HG02885 (cell line): ENCODE measurements around the gene PTPRT.
"Not testable (repeated sequence)": the region's sequence is repeated elsewhere in the genome, so short reads cannot be mapped to it uniquely, and the experiment has no call there.

ENCODE experiments used
- ATAC-seq: cut with Tn5 transposase; IDR thresholded peaks from one replicate; pipeline ENCODE4 v1.9.1; 2021; ENCODE audit warnings: mild to moderate bottlenecking; ENCODE audit not compliant: unreplicated experiment, poor library complexity

The PTPRT gene

GRCh38 chr20:42938441-42939205 lies 251.1 kb downstream of the PTPRT start:
- no peak for ATAC-seq

GRCh38 chr20:42936482-42936881 lies 253.2 kb downstream of the PTPRT start:
- ATAC-seq: no peak

GRCh38 chr20:42924215-42924614 lies 265.5 kb downstream of the PTPRT start:
- ATAC-seq: no peak

GRCh38 chr20:42923348-42923918 lies 266.3 kb downstream of the PTPRT start:
- ATAC-seq: no peak

GRCh38 chr20:42920776-42921175 lies 268.9 kb downstream of the PTPRT start:
- no peak for ATAC-seq

- no peak for ATAC-seq
These were observed 270.4 kb downstream of the PTPRT start for GRCh38 chr20:42919316-42919715.

- no peak for ATAC-seq
These were observed 274.6 kb downstream of the PTPRT start for GRCh38 chr20:42915081-42915480.

- ATAC-seq: no peak
These were observed 275.4 kb downstream of the PTPRT start for GRCh38 chr20:42914302-42914701.

- ATAC-seq: not testable (repeated sequence)
These were observed 278.9 kb downstream of the PTPRT start for GRCh38 chr20:42910808-42911207.

GRCh38 chr20:42907730-42908129 lies 282.0 kb downstream of the PTPRT start:
- ATAC-seq: no peak

GRCh38 chr20:42906120-42906519 lies 283.6 kb downstream of the PTPRT start:
- no peak for ATAC-seq

GRCh38 chr20:42902509-42902908 lies 287.2 kb downstream of the PTPRT start:
- no peak for ATAC-seq

GRCh38 chr20:42901689-42902440 lies 287.8 kb downstream of the PTPRT start:
- no peak for ATAC-seq

- not testable (repeated sequence) for ATAC-seq
These were observed 288.9 kb downstream of the PTPRT start for GRCh38 chr20:42900764-42901163.

GRCh38 chr20:42895020-42895419 lies 294.7 kb downstream of the PTPRT start:
- ATAC-seq: no peak

GRCh38 chr20:42894483-42894882 lies 295.2 kb downstream of the PTPRT start:
- ATAC-seq: no peak

- ATAC-seq: no peak
These were observed 300.2 kb downstream of the PTPRT start for GRCh38 chr20:42889517-42889916.

- ATAC-seq: no peak
These were observed 302.4 kb downstream of the PTPRT start for GRCh38 chr20:42887281-42887680.

GRCh38 chr20:42886801-42887200 lies 302.9 kb downstream of the PTPRT start:
- no peak for ATAC-seq

GRCh38 chr20:42886046-42886445 lies 303.7 kb downstream of the PTPRT start:
- no peak for ATAC-seq

- no peak for ATAC-seq
These were observed 314.1 kb downstream of the PTPRT start for GRCh38 chr20:42875581-42875980.
